HG03060 (cell line): ENCODE results near the gene ELP4.

Source experiments
- ATAC-seq: cut with Tn5 transposase; IDR thresholded peaks from one replicate; pipeline ENCODE4 v1.9.1; 2021; ENCODE audit warnings: low read depth, moderate number of reproducible peaks; ENCODE audit not compliant: unreplicated experiment

The ELP4 gene

GRCh38 chr11:31797190-31798056, 287.9 kb downstream of the ELP4 start:
- ATAC-seq, result no peak

- ATAC-seq, result no peak
Observed at GRCh38 chr11:31798057-31798553, 288.5 kb downstream of the ELP4 start.

- ATAC-seq, result no peak
Observed at GRCh38 chr11:31798554-31799434, 289.2 kb downstream of the ELP4 start.

GRCh38 chr11:31799435-31800397, 290.1 kb downstream of the ELP4 start:
- ATAC-seq, result no peak

- ATAC-seq, result no peak
Observed at GRCh38 chr11:31800398-31801265, 291.1 kb downstream of the ELP4 start.

DNA sequence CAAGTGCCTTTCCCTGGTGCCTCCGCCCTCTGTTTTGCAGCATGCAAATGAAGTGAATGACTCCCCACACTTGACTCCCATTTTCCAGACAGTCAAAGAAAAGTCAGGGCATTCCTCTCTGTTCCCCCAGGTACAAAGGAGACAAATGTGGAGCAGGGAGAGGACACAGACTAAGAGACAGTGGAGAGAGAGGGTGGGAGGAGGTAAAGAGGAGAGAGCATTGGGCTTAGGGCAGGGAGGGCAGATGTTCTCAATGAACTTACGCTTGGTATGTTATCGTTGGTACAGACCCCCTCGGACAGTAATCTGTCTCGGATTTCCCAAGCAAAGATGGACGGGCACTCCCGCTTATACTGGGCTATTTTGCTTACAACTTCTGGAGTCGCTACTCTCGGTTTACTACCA, 291.7 kb downstream of the ELP4 start:
- ATAC-seq, result no peak

DNA sequence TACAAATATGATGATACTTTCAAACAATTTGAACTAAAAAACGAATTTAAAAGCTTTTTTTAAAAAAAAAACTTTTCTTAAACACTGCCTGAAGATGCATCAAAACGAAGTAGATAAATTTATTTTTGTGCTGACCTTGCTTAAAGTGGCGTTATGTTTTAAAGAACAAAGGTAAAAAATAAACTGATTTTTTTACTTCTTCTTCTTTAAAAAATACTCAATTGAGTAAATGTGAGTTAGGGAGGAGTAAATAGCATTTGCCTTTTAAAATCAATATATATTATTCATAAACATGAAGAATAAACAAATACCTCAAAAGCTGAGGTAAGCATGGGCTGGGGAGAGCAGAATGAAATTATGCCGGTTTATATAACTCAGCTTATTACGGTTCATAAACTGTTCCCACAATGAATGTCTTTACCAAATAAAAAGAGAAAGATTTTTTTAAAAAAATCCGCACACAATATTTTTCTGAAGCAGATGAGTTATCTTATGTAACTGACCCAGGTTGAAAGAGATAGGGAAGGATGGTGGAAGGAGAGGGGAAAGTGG, 292.5 kb downstream of the ELP4 start:
- ATAC-seq, result no peak

DNA sequence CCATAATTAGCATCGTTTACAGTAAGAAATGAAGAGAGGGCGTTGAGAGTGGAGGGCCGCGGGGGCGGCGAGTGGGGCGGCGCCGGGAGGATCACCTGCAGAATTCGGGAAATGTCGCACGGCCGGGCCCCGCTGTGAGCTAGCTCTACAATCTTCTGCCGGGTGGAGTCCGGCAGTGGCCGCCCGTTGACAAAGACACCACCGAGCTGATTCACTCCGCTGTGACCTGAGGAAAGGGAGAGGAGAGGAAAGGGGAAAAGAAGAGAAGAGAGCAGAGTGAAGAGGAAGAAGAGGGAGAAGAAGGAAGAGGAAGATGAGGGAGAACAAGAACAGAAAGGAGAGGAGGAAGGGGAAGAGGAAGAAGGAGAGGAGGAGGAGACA, 293.0 kb downstream of the ELP4 start:
- no peak for ATAC-seq

DNA sequence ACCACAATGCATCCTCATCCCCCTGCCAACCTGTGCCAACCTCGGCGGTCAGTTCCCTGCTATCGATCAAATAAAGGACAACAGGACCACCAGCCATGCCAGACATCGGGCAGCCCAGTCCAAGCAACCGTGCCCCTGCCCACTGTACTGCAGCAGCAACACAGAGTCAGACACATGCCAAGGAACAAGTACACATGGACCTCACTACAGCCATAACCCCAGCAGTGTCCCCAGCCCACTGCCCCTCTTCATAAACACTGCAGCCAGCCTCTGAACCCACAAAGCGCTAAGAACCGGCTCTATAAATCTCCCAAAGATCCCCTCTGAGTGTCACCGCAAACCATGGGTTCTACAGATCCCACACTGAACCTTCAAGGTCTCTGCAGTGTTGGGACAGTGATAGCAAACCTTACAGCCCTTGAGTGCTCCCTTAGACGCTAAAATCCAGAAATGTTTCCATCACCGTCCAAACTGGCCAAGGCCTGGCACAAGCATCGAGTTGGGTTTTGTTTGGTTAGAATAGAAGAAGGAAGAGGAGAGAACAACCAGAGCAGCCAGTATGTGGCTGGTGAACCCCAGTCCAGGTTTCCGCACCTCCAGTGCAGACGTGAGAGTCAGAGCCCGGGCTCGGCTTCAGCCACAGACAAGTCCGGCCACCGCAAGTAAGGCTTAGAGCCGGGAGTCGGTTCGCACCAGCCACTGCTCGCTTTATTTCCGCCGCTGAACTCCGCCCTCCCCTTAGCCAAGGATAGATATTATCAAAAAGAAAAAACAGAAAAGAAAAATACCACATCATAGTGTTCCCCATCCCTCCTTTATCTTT, 293.6 kb downstream of the ELP4 start:
- no peak for ATAC-seq

DNA sequence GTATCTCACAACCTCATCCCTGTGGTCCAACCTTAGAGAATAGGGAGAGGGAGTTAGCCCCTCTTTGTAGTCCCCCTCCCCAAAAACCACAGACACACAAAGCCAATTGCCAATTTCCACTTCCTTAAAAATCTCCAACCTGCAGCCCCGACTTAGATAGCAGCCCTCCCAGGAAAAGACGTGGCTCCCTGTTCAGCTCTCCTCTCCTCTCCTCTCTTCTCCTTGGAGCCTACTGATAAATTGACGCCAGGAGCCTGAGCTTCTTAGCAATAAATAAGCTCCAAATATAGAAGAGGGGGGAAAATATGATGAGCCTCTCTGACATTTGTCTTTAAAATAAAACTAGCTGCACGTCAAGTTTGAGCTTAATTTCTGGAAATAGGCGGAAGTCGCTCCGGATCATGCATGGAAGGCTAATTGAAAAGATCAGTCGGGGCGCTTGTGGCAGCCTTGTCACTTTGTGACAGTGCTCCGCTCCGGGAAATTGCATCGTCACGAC, 294.3 kb downstream of the ELP4 start:
- no peak for ATAC-seq

- no peak for ATAC-seq
Observed at GRCh38 chr11:31804312-31805036, 294.9 kb downstream of the ELP4 start.

GRCh38 chr11:31805037-31805628, 295.6 kb downstream of the ELP4 start:
- ATAC-seq, result no peak

GRCh38 chr11:31805629-31806185, 296.1 kb downstream of the ELP4 start:
- no peak for ATAC-seq

- no peak for ATAC-seq
Observed at GRCh38 chr11:31806186-31806927, 296.8 kb downstream of the ELP4 start.

- ATAC-seq, result no peak
Observed at GRCh38 chr11:31806928-31807798, 297.6 kb downstream of the ELP4 start.
